PC-3 (cell line): ENCODE results near the gene VASH2.

ENCODE experiments used
- EZH2 ChIP-seq: fragments of 300-600 bp; sonication (generic); IDR thresholded peaks from one replicate; pipeline ENCODE4 v1.6.1; 2017; ENCODE audit warnings: antibody characterized with exemption, mild to moderate bottlenecking, low read length; ENCODE audit not compliant: unreplicated experiment
- TF ChIP-seq, protein P1 (sequence below): fragments of 300-600 bp; sonication (generic); conservative IDR thresholded peaks from 2 replicates; pipeline ENCODE4 v1.5.1; 2017; ENCODE audit warnings: antibody characterized with exemption, low read depth, mild to moderate bottlenecking, low read length

DNA sequence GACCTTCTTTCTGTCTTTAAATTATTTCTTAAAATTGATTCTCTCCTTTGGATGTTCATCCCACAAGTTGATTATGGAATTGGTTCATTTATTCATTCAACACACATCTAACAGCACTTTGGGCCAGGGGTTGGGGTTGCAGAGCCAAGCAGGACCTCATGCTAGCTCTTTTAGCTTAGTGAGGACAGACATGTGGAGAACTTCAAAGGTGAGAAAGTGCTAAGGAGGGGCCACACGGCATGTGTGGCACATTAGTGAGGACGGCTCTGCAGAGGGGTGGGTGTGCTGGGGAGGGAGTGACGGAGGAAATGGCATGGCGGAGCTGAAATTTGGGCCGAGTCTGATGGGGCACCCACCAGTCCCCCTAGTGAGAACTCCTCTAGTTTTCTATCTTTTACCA, 32.5 kb upstream of the VASH2 start:
- TF ChIP-seq, protein P1, sequence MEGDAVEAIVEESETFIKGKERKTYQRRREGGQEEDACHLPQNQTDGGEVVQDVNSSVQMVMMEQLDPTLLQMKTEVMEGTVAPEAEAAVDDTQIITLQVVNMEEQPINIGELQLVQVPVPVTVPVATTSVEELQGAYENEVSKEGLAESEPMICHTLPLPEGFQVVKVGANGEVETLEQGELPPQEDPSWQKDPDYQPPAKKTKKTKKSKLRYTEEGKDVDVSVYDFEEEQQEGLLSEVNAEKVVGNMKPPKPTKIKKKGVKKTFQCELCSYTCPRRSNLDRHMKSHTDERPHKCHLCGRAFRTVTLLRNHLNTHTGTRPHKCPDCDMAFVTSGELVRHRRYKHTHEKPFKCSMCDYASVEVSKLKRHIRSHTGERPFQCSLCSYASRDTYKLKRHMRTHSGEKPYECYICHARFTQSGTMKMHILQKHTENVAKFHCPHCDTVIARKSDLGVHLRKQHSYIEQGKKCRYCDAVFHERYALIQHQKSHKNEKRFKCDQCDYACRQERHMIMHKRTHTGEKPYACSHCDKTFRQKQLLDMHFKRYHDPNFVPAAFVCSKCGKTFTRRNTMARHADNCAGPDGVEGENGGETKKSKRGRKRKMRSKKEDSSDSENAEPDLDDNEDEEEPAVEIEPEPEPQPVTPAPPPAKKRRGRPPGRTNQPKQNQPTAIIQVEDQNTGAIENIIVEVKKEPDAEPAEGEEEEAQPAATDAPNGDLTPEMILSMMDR, result no peak
- TF ChIP-seq EZH2, result no peak
